ENCODE measurements around the gene CYB561D1. TPM values are rescaled to one million over a fixed set of nuclear protein-coding genes. Genes with fewer than 3 reads are reported as not detected.

Gene CYB561D1
- total and polyA plus RNA-seq, 3 donors from 2014 or later: 8.0 to 11.5 (median 8.0) TPM

DNA sequence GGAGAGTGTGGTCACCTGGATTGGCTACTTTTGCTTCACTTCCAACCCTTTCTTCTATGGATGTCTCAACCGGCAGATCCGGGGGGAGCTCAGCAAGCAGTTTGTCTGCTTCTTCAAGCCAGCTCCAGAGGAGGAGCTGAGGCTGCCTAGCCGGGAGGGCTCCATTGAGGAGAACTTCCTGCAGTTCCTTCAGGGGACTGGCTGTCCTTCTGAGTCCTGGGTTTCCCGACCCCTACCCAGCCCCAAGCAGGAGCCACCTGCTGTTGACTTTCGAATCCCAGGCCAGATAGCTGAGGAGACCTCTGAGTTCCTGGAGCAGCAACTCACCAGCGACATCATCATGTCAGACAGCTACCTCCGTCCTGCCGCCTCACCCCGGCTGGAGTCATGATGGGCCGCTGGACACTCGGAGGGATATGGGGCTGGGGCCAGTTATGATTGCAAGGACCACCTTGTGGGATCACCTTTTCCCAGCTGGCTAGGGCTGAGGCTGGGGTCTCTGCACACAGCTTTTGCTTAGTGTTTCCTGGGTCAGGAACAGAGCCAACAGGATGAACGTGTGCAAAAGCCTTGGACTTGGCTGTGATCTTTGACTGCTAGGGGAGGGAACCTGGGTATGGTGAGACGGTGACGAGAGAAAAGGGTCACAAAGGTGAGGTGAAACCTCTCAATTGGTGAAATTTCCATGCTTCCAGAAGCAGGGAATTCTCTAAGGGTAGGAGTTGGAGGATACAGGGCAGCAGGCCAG lies 50.3 kb downstream of the CYB561D1 start:
- 73 to 81% methylated on average over 13 to 14 of the region's 14 CpGs for WGBS, 2 donors
- Histone ChIP-seq H3K27ac (no peak overlapping the region), H3K4me3 (no peak overlapping the region), H3K36me3 (ENCODE audit: low read depth, missing control alignments) (no peaks in the 10 kb centered on the region), H3K9me3 (no peaks in the 10 kb centered on the region), H3K27me3 (no peaks in the 10 kb centered on the region), H3K4me1 (peaks cover 21% of the 10 kb centered on the region)
- DNase-seq: no peak
- intact Hi-C loops (cut with DNase I; ENCODE audit: low total_unique reads): loop anchor here (10.0 kb wide), 1 partner anchor 441 kb away; the partner anchor contains the start of gene AHCYL1
- TF ChIP-seq, protein P1, sequence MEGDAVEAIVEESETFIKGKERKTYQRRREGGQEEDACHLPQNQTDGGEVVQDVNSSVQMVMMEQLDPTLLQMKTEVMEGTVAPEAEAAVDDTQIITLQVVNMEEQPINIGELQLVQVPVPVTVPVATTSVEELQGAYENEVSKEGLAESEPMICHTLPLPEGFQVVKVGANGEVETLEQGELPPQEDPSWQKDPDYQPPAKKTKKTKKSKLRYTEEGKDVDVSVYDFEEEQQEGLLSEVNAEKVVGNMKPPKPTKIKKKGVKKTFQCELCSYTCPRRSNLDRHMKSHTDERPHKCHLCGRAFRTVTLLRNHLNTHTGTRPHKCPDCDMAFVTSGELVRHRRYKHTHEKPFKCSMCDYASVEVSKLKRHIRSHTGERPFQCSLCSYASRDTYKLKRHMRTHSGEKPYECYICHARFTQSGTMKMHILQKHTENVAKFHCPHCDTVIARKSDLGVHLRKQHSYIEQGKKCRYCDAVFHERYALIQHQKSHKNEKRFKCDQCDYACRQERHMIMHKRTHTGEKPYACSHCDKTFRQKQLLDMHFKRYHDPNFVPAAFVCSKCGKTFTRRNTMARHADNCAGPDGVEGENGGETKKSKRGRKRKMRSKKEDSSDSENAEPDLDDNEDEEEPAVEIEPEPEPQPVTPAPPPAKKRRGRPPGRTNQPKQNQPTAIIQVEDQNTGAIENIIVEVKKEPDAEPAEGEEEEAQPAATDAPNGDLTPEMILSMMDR (IDR thresholded peaks at IDR 0.05): no peak
- no peak for TF ChIP-seq POLR2A (IDR thresholded peaks at IDR 0.05)

- Histone ChIP-seq H3K36me3 (ENCODE audit: low read depth, missing control alignments) (no peaks in the 10 kb centered on the region), H3K4me3 (peak overlapping the region in 1 of 2 donors; percentile 81), H3K27ac (peak overlapping the region; percentile 84 to 94), H3K9me3 (no peaks in the 10 kb centered on the region), H3K27me3 (no peaks in the 10 kb centered on the region), H3K4me1 (peaks cover 16% of the 10 kb centered on the region)
- intact Hi-C loops (cut with DNase I; ENCODE audit: low total_unique reads): loop anchor here (5.0 to 10.0 kb wide), 3 partner anchors 91 to 438 kb away; partner anchors contain the start of gene AHCYL1
- 34 to 35% methylated on average over 5 of the region's 5 CpGs for WGBS, 2 donors
- TF ChIP-seq POLR2A (IDR thresholded peaks at IDR 0.05): no peak
- TF ChIP-seq, protein P1 (IDR thresholded peaks at IDR 0.05): peak; percentile 86 to 96 (median 92)
- peak; percentile 96 for DNase-seq
Observed at GRCh38 chr1:109546311-109547109, 52.6 kb downstream of the CYB561D1 start.

GRCh38 chr1:109547463-109548320 lies 53.8 kb downstream of the CYB561D1 start:
- Histone ChIP-seq H3K9me3 (no peaks in the 10 kb centered on the region), H3K27ac (peak overlapping the region; percentile 84 to 94), H3K27me3 (no peaks in the 10 kb centered on the region), H3K36me3 (ENCODE audit: low read depth, missing control alignments) (no peaks in the 10 kb centered on the region), H3K4me3 (peak overlapping the region; percentile 75 to 81), H3K4me1 (peaks cover 16% of the 10 kb centered on the region)
- intact Hi-C loops (cut with DNase I; ENCODE audit: low total_unique reads): loop anchor here (5.0 to 10.0 kb wide), 3 partner anchors 90 to 437 kb away; partner anchors contain the start of gene AHCYL1
- 6 to 9% methylated on average over 22 of the region's 22 CpGs for WGBS, 2 donors
- TF ChIP-seq, protein P1 (IDR thresholded peaks at IDR 0.05): no peak
- TF ChIP-seq POLR2A (IDR thresholded peaks at IDR 0.05): no peak
- peak; percentile 50 for DNase-seq
